DND-41 (cell line): ENCODE results near the gene RASL12.

Experiments
- EZH2 ChIP-seq: IDR thresholded peaks from 3 replicates; pipeline ENCODE4 v1.6.1; 2012; ENCODE audit warnings: borderline replicate concordance, low read depth, mild to moderate bottlenecking, moderate library complexity, low read length, inconsistent platforms; ENCODE audit not compliant: severe bottlenecking
- TF ChIP-seq, protein P1 (sequence below): IDR thresholded peaks from 2 replicates; pipeline ENCODE4 v1.5.1; 2012; ENCODE audit warnings: borderline replicate concordance, low read length, moderate library complexity, mild to moderate bottlenecking; ENCODE audit not compliant: poor library complexity, severe bottlenecking; ENCODE audit errors: extremely low read depth

GRCh38 chr15:65057549-65057940 is 10.2 kb downstream of the RASL12 start:
- TF ChIP-seq, protein P1, sequence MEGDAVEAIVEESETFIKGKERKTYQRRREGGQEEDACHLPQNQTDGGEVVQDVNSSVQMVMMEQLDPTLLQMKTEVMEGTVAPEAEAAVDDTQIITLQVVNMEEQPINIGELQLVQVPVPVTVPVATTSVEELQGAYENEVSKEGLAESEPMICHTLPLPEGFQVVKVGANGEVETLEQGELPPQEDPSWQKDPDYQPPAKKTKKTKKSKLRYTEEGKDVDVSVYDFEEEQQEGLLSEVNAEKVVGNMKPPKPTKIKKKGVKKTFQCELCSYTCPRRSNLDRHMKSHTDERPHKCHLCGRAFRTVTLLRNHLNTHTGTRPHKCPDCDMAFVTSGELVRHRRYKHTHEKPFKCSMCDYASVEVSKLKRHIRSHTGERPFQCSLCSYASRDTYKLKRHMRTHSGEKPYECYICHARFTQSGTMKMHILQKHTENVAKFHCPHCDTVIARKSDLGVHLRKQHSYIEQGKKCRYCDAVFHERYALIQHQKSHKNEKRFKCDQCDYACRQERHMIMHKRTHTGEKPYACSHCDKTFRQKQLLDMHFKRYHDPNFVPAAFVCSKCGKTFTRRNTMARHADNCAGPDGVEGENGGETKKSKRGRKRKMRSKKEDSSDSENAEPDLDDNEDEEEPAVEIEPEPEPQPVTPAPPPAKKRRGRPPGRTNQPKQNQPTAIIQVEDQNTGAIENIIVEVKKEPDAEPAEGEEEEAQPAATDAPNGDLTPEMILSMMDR, result no peak
- TF ChIP-seq EZH2, result no peak
